ENCODE measurements around the gene HOXC5. TPM values are rescaled to one million over a fixed set of nuclear protein-coding genes. Genes with fewer than 3 reads are reported as not detected.
A peak's percentile ranks its signal among the peaks of the same experiment; 100 is the strongest.

Gene HOXC5
- not detected in 2 replicates for total RNA-seq (2014; rRNA removed; shearing (Covaris generic))
- polyA plus RNA-seq (2015; cell fraction: cytosol; rRNA removed) = not detected in 2 replicates
- not detected in 2 replicates for polyA plus RNA-seq (2015; cell fraction: nucleus; rRNA removed)

- in situ Hi-C loops (cut with HindIII; ENCODE audit: low pct_unique_long_range_greater_than_20kb, low sequenced_read_pairs) = no loop called here
- DNase-seq (ENCODE audit: low read depth, low spot score) = peak; percentile 84
Measured at GRCh38 chr12:54032627-54033100, at the start of gene HOXC5. Gene HOXC5 (plus strand): TSS chr12:54033050. CDS start chr12:54033123, 73 bp downstream.

- in situ Hi-C loops (cut with HindIII; ENCODE audit: low pct_unique_long_range_greater_than_20kb, low sequenced_read_pairs) = no loop called here
Measured at GRCh38 chr12:53983568-53983949, 49.3 kb upstream of the HOXC5 start.

GRCh38 chr12:53983950-53984572, 48.8 kb upstream of the HOXC5 start:
- no peak for DNase-seq (ENCODE audit: low read depth, low spot score)
- in situ Hi-C loops (cut with HindIII; ENCODE audit: low pct_unique_long_range_greater_than_20kb, low sequenced_read_pairs) = no loop called here

More at GRCh38 chr12:53983568-53983949, 49.3 kb upstream of the HOXC5 start:
- no peak for DNase-seq (ENCODE audit: low read depth, low spot score)

- in situ Hi-C loops (cut with HindIII; ENCODE audit: low pct_unique_long_range_greater_than_20kb, low sequenced_read_pairs) = no loop called here
- peak; percentile 96 for DNase-seq (ENCODE audit: low read depth, low spot score)
Measured at GRCh38 chr12:53984901-53985691, 47.8 kb upstream of the HOXC5 start, which contains the start of gene HOXC10. Gene HOXC10 (plus strand): TSS chr12:53985146. CDS start chr12:53985260, 114 bp downstream.

- no peak for DNase-seq (ENCODE audit: low read depth, low spot score)
- in situ Hi-C loops (cut with HindIII; ENCODE audit: low pct_unique_long_range_greater_than_20kb, low sequenced_read_pairs) = no loop called here
Measured at GRCh38 chr12:53985692-53985993, 47.2 kb upstream of the HOXC5 start.

GRCh38 chr12:53985994-53986685, 46.7 kb upstream of the HOXC5 start:
- in situ Hi-C loops (cut with HindIII; ENCODE audit: low pct_unique_long_range_greater_than_20kb, low sequenced_read_pairs) = no loop called here
- DNase-seq (ENCODE audit: low read depth, low spot score) = no peak

GRCh38 chr12:53986686-53987483, 46.0 kb upstream of the HOXC5 start:
- no peak for DNase-seq (ENCODE audit: low read depth, low spot score)
- in situ Hi-C loops (cut with HindIII; ENCODE audit: low pct_unique_long_range_greater_than_20kb, low sequenced_read_pairs) = no loop called here

- in situ Hi-C loops (cut with HindIII; ENCODE audit: low pct_unique_long_range_greater_than_20kb, low sequenced_read_pairs) = no loop called here
- no peak for DNase-seq (ENCODE audit: low read depth, low spot score)
Measured at GRCh38 chr12:53987787-53988230, 45.0 kb upstream of the HOXC5 start.

GRCh38 chr12:53988541-53989226, 44.2 kb upstream of the HOXC5 start:
- in situ Hi-C loops (cut with HindIII; ENCODE audit: low pct_unique_long_range_greater_than_20kb, low sequenced_read_pairs) = no loop called here
- no peak for DNase-seq (ENCODE audit: low read depth, low spot score)

GRCh38 chr12:53989227-53990113, 43.4 kb upstream of the HOXC5 start:
- DNase-seq (ENCODE audit: low read depth, low spot score) = peak; percentile 77
- in situ Hi-C loops (cut with HindIII; ENCODE audit: low pct_unique_long_range_greater_than_20kb, low sequenced_read_pairs) = no loop called here

- in situ Hi-C loops (cut with HindIII; ENCODE audit: low pct_unique_long_range_greater_than_20kb, low sequenced_read_pairs) = no loop called here
- DNase-seq (ENCODE audit: low read depth, low spot score) = no peak
Measured at GRCh38 chr12:53990311-53991076, 42.4 kb upstream of the HOXC5 start.

- in situ Hi-C loops (cut with HindIII; ENCODE audit: low pct_unique_long_range_greater_than_20kb, low sequenced_read_pairs) = no loop called here
- no peak for DNase-seq (ENCODE audit: low read depth, low spot score)
Measured at GRCh38 chr12:53991077-53991460, 41.8 kb upstream of the HOXC5 start.

- DNase-seq (ENCODE audit: low read depth, low spot score) = no peak
- in situ Hi-C loops (cut with HindIII; ENCODE audit: low pct_unique_long_range_greater_than_20kb, low sequenced_read_pairs) = no loop called here
Measured at GRCh38 chr12:53992377-53992889, 40.4 kb upstream of the HOXC5 start.

- DNase-seq (ENCODE audit: low read depth, low spot score) = no peak
- in situ Hi-C loops (cut with HindIII; ENCODE audit: low pct_unique_long_range_greater_than_20kb, low sequenced_read_pairs) = no loop called here
Measured at GRCh38 chr12:53993162-53994008, 39.5 kb upstream of the HOXC5 start.

GRCh38 chr12:53994009-53994263, 38.9 kb upstream of the HOXC5 start:
- in situ Hi-C loops (cut with HindIII; ENCODE audit: low pct_unique_long_range_greater_than_20kb, low sequenced_read_pairs) = no loop called here
- DNase-seq (ENCODE audit: low read depth, low spot score) = no peak

Measured in SK-MEL-5 (cell line).